ENCODE measurements around the gene WDR5. TPM values are rescaled to one million over a fixed set of nuclear protein-coding genes. Genes with fewer than 3 reads are reported as not detected.

The WDR5 gene
- total and polyA plus RNA-seq, 10 of the 15 experiments (the other 5 are each of a cell fraction or from before 2014, with no cell fraction given): 1.4 to 43.7 (median 33.2) TPM

- 0 out of 2 replicates have a peak, but pooled peaks have one; percentile 45 for TF ChIP-seq NR2F1 (conservative IDR thresholded peaks at IDR 0.05)
- no peak for TF ChIP-seq IKZF2 (IDR thresholded peaks at IDR 0.05)
- no peak for TF ChIP-seq BMI1 (IDR thresholded peaks at IDR 0.05; ENCODE audit: borderline replicate concordance)
- TF ChIP-seq WRNIP1 (IDR thresholded peaks at IDR 0.05; ENCODE audit: borderline replicate concordance, low read depth, low read length): no peak
- TF ChIP-seq CBFB (IDR thresholded peaks at IDR 0.05; ENCODE audit: low read depth): peak; percentile 54; the same call in 1 of the 2 replicates
- 0 out of 2 replicates have a peak, but pooled peaks have one; percentile 30 for TF ChIP-seq RUNX3 (IDR thresholded peaks at IDR 0.05; ENCODE audit: low read length)
- TF ChIP-seq IRF3 (IDR thresholded peaks at IDR 0.05): no peak
- TF ChIP-seq ASH2L (IDR thresholded peaks at IDR 0.05; ENCODE audit: borderline replicate concordance, low read depth): no peak
- TF ChIP-seq TCF3 (IDR thresholded peaks at IDR 0.05; ENCODE audit: borderline replicate concordance, insufficient read depth, low read depth, low read length): no peak
- TF ChIP-seq POU2F2 (IDR thresholded peaks at IDR 0.05; ENCODE audit: borderline replicate concordance, low read depth, low read length): no peak
- TF ChIP-seq POLR2A (IDR thresholded peaks at IDR 0.05; ENCODE audit: low read depth, low read length): peak; percentile 70
- TF ChIP-seq POLR2AphosphoS5 (IDR thresholded peaks at IDR 0.05; ENCODE audit: low read length): peak; percentile 26; the same call in 1 of the 2 replicates
- TF ChIP-seq NRF1 (conservative IDR thresholded peaks at IDR 0.05; ENCODE audit: low read depth, low read length): peak; percentile 46
- no peak for TF ChIP-seq NKRF (conservative IDR thresholded peaks at IDR 0.05)
- TF ChIP-seq ZNF207 (IDR thresholded peaks at IDR 0.05; ENCODE audit: borderline replicate concordance): peak; percentile 93
- no peak for TF ChIP-seq RFX5 (IDR thresholded peaks at IDR 0.05; ENCODE audit: low read depth, low read length)
- TF ChIP-seq SPI1 (IDR thresholded peaks at IDR 0.05; ENCODE audit: borderline replicate concordance, insufficient read depth, low read depth, low read length): no peak
- no peak for TF ChIP-seq NFXL1 (IDR thresholded peaks at IDR 0.05; ENCODE audit: borderline replicate concordance)
- no peak for TF ChIP-seq MLLT1 (IDR thresholded peaks at IDR 0.05)
- TF ChIP-seq, protein P1, sequence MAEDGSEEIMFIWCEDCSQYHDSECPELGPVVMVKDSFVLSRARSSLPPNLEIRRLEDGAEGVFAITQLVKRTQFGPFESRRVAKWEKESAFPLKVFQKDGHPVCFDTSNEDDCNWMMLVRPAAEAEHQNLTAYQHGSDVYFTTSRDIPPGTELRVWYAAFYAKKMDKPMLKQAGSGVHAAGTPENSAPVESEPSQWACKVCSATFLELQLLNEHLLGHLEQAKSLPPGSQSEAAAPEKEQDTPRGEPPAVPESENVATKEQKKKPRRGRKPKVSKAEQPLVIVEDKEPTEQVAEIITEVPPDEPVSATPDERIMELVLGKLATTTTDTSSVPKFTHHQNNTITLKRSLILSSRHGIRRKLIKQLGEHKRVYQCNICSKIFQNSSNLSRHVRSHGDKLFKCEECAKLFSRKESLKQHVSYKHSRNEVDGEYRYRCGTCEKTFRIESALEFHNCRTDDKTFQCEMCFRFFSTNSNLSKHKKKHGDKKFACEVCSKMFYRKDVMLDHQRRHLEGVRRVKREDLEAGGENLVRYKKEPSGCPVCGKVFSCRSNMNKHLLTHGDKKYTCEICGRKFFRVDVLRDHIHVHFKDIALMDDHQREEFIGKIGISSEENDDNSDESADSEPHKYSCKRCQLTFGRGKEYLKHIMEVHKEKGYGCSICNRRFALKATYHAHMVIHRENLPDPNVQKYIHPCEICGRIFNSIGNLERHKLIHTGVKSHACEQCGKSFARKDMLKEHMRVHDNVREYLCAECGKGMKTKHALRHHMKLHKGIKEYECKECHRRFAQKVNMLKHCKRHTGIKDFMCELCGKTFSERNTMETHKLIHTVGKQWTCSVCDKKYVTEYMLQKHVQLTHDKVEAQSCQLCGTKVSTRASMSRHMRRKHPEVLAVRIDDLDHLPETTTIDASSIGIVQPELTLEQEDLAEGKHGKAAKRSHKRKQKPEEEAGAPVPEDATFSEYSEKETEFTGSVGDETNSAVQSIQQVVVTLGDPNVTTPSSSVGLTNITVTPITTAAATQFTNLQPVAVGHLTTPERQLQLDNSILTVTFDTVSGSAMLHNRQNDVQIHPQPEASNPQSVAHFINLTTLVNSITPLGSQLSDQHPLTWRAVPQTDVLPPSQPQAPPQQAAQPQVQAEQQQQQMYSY (CRISPR knock-in tag; IDR thresholded peaks at IDR 0.05): no peak
- TF ChIP-seq GABPA (IDR thresholded peaks at IDR 0.05; ENCODE audit: low read depth): no peak
- TF ChIP-seq STAT1 (conservative IDR thresholded peaks at IDR 0.05): peak; percentile 43; the same call in 1 of the 2 replicates
- TF ChIP-seq RCOR1 (conservative IDR thresholded peaks at IDR 0.05; ENCODE audit: low read depth, low read length): no peak
- TF ChIP-seq HDGF (IDR thresholded peaks at IDR 0.05): no peak
Measured at GRCh38 chr9:134135343-134136117, at the start of gene WDR5 (continued).

All from GM12878 (cell line).